GM12872 (cell line): Measurements from ENCODE around the gene SHC4.

ENCODE experiments used
- CTCF ChIP-seq: IDR thresholded peaks from 3 replicates; pipeline ENCODE4 v1.5.1; 2011; ENCODE audit warnings: low read depth, mild to moderate bottlenecking, low read length, moderate library complexity; ENCODE audit not compliant: insufficient read depth

Gene SHC4

GRCh38 chr15:48832648-48833047 lies 131.1 kb downstream of the SHC4 start:
- no peak for TF ChIP-seq CTCF

- TF ChIP-seq CTCF = no peak
Observed at GRCh38 chr15:48828906-48829305, 134.8 kb downstream of the SHC4 start.

GRCh38 chr15:48828471-48828870 lies 135.2 kb downstream of the SHC4 start:
- TF ChIP-seq CTCF = no peak

GRCh38 chr15:48825075-48825474 lies 138.6 kb downstream of the SHC4 start:
- TF ChIP-seq CTCF = no peak

- no peak for TF ChIP-seq CTCF
Observed at GRCh38 chr15:48823706-48824105, 140.0 kb downstream of the SHC4 start.

- no peak for TF ChIP-seq CTCF
Observed at GRCh38 chr15:48823237-48823636, 140.5 kb downstream of the SHC4 start.

- TF ChIP-seq CTCF = no peak
Observed at GRCh38 chr15:48814286-48814685, 149.4 kb downstream of the SHC4 start.
